HUES48 (cell line): ENCODE measurements around the gene MIER2.
A peak's percentile ranks its signal among the peaks of the same experiment; 100 is the strongest.

Experiments
- H3K27ac ChIP-seq: one replicate; pipeline ENCODE4 v1.7.0; 2013; ENCODE audit warnings: low read depth, low read length, inconsistent platforms
- H3K27me3 ChIP-seq: 2 replicates; pipeline ENCODE4 v1.6.1; 2013; ENCODE audit warnings: mild to moderate bottlenecking, low read length; ENCODE audit not compliant: control insufficient read depth, insufficient read depth
- H3K36me3 ChIP-seq: 2 replicates; pipeline ENCODE4 v1.6.1; 2013; ENCODE audit warnings: low read length; ENCODE audit not compliant: control insufficient read depth, insufficient read depth
- H3K4me1 ChIP-seq: 2 replicates; pipeline ENCODE4 v1.6.1; 2013; ENCODE audit warnings: mild to moderate bottlenecking, low read length; ENCODE audit not compliant: control insufficient read depth, insufficient read depth
- H3K4me3 ChIP-seq: 2 replicates; pipeline ENCODE4 v1.5.1; 2013; ENCODE audit warnings: mild to moderate bottlenecking, low read depth, low read length
- H3K9ac ChIP-seq: 2 replicates; pipeline ENCODE4 v1.6.1; 2013; ENCODE audit warnings: mild to moderate bottlenecking, low read depth, low read length, moderate library complexity
- H3K9me3 ChIP-seq: 2 replicates; pipeline ENCODE4 v1.6.1; 2013; ENCODE audit warnings: low read length; ENCODE audit not compliant: control insufficient read depth, insufficient read depth

Gene MIER2

DNA sequence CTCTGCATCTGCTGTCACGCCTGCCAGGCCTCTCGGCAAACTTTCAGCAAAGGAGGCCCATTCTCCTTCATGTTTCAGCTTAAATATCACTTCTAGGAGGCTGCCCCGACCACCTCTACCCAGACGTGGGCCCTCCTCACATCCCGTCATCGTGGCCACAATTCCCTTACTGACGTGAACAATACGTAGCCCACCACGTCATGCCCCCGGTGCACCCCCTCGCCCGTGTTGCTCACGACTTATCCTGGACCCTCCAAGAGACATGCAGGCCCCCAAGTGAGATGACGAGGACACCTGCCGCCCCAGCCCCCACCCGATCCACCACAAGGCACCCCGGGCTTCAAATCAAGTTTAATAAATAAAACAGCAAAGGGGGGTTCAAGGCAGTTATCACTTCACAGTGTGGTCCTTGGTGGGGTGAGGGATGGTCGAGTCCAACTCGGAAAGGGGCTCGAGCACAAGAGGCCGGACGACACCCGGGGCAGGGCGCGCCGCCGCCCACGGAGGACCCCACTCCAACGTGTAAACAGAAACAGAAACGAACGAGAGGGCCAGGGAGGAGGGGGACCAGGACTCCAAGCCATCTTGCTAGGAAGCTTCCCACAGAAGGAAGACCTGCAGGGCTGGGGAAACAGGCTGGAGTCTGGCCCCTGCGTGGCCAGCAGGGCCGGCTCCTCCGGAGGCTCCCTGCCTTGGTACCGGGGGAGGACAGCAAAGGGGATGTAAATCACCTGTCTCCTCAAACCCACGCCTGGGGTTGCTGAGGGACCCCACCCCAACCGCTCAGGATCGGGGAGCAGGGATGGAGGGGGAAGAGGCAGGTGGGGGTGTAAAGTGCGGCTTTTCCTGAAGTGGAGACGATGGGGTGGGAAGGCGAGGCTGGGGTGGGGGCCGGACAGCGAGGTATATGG, 39.1 kb downstream of the MIER2 start:
- H3K27me3 ChIP-seq, result no peaks in the 10 kb centered on the region

DNA sequence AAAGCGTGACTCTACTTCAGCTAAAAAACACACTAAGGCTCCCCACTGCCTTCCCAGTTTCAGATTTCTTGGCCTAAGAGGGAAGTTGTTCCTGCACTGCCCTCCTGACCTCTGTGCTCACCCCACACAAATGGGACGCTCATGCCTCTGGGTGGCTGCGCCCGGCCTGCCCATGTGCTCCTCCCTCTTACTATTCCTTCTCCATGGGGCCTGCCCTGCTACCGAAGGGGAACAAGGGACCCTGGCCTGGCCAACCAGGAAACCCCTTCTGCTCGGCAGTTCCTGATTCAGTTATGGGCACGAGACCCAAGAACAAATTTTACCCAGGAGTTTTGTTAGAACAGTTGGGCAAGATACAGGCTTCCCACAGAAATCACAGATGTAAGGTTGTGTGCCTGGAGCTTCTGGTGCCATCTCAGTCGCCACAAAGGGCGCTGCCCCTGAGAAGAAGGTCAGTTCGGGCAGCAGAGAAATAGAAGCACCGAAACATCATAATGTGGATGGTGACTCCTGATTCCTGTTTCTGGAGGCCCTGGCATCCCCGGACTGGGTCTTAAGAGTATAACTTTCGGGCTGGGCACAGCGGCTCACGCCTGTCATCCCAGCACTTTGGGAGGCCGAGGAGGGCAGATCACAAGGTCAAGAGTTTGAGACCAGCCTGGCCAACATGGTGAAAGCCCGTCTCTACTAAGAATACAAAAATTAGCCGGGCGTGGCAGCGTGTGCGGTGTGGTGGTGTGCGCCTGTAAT, 47.9 kb downstream of the MIER2 start:
- H3K4me1 ChIP-seq, result peaks cover 20% of the 10 kb centered on the region
- no peak overlapping the region for H3K9ac ChIP-seq
- 0 out of 2 replicates have a peak, but pooled peaks cover under 1% of the 10 kb centered on the region for H3K36me3 ChIP-seq
- H3K4me3 ChIP-seq, result no peak overlapping the region
- no peaks in the 10 kb centered on the region for H3K9me3 ChIP-seq
- H3K27me3 ChIP-seq, result peaks cover 16% of the 10 kb centered on the region
- H3K27ac ChIP-seq, result no peak overlapping the region

More for the DNA sequence above, 39.1 kb downstream of the MIER2 start:
- no peaks in the 10 kb centered on the region for H3K4me1 ChIP-seq
- H3K4me3 ChIP-seq, result no peak overlapping the region
- H3K27ac ChIP-seq, result no peak overlapping the region
- H3K9ac ChIP-seq, result no peak overlapping the region
- H3K9me3 ChIP-seq, result no peaks in the 10 kb centered on the region
- H3K36me3 ChIP-seq, result peaks cover 60% of the 10 kb centered on the region

DNA sequence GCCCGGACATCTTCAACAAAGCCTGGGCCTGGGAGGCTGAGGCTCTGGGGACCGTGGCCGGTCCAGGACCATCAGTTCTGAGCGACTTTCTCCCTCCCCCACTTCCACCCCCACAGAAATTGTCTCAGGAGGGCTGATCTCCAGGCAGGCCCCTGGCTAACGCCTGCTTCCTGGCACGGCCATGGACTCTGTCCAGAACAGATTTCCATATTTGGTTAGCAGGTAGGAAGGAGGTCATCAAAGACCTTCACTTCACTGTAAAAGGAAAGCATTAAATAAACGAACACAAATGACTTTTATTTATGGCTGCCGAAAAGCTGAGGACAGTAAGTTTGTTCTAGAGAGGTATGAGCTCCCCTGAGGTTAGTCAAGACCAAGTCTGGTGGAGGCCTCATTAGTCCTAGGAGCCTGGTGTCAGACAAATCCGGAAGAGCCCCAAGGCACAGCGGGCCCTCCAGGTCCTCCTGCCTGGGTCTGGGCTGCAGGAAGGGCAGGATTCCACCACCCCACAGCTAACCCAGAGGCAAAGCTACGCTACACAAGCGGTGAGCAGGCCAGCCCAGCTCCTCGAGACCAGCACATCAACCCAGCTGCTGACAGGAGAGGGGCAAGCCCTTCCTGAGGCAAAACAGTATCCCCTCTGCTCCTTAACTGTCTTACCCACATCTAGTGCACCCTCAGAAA, 48.8 kb downstream of the MIER2 start:
- no peak overlapping the region for H3K4me3 ChIP-seq
- H3K9me3 ChIP-seq, result no peaks in the 10 kb centered on the region
- H3K9ac ChIP-seq, result no peak overlapping the region
- peaks cover 20% of the 10 kb centered on the region for H3K4me1 ChIP-seq
- H3K27me3 ChIP-seq, result peaks cover 16% of the 10 kb centered on the region
- no peaks in the 10 kb centered on the region for H3K36me3 ChIP-seq
- H3K27ac ChIP-seq, result peak overlapping the region; percentile 16

DNA sequence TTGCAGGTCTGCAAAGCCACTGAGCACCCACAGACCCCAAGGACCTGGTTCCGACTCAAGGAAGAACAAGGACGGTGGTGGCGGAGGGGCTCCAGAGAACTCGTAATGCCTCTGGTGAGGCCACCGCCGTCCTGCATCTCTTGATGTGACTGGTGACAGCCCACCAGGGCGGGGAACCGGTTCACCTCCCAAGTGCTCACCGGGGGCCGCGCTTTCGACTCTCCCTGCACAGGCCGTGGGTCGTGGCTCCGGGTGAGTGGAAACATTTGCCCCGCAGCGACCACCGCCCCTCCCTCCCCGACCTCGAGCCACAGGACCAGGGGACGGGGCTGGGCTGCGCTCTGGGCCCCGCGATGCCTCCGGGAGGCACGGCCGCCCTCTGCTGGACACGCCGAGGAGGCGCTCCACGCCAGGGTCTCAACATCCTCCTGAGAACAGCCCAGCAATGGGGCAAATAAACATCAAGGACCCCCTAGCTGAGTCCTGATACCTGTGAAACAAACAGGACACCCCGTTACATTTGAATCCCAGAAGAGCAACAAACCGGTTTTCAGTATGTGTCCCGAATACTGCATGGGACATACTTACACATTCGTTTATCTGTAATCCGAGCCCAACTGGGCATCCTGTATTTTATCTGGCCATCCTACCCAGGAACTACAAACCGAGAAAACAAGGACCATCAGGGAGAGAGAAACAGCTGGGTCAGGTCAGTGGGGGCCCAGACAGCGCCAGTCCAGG, 49.5 kb downstream of the MIER2 start:
- Histone ChIP-seq H3K4me3 (peak overlapping the region; percentile 37; the same call in 1 of the 2 replicates), H3K36me3 (no peaks in the 10 kb centered on the region), H3K9ac (no peak overlapping the region)

DNA sequence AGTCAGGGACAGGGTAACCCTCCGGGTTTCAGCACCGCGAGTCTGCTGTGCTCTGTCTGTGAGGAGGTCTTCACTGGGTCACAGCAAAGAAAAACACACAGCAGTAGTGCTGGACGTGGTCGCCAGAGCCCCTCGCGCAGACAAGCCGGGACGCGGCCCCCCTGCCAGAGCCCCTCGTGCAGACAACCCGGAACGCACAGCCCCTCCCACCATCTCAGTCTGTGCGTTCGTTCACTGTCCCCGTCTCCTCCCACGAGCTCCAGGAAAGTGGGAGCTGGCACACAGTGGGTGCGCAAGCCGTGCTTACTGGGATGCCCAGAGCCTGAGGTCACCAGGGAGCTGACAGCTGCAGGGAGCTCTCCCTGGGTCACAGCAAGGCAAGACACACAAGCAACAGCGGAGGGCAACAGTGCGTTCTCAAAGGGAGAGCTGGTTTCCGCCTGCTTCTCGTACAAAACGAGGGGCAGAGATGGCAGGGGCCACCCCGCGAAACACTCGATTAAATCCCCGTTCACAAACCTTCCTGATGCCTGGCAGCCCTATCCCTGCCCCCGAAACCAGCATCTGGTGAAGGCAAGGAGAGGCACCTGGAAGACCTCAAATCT, 50.2 kb downstream of the MIER2 start:
- no peak overlapping the region for H3K9ac ChIP-seq
- no peak overlapping the region for H3K27ac ChIP-seq
- peak overlapping the region; percentile 37; the same call in 1 of the 2 replicates for H3K4me3 ChIP-seq
- no peaks in the 10 kb centered on the region for H3K9me3 ChIP-seq
- H3K27me3 ChIP-seq, result peaks cover 16% of the 10 kb centered on the region
- H3K36me3 ChIP-seq, result no peaks in the 10 kb centered on the region
- H3K4me1 ChIP-seq, result peaks cover 29% of the 10 kb centered on the region

More for the DNA sequence above, 49.5 kb downstream of the MIER2 start:
- H3K27ac ChIP-seq, result peak overlapping the region; percentile 16
- no peaks in the 10 kb centered on the region for H3K9me3 ChIP-seq
- peaks cover 16% of the 10 kb centered on the region for H3K27me3 ChIP-seq
- H3K4me1 ChIP-seq, result peaks cover 23% of the 10 kb centered on the region

DNA sequence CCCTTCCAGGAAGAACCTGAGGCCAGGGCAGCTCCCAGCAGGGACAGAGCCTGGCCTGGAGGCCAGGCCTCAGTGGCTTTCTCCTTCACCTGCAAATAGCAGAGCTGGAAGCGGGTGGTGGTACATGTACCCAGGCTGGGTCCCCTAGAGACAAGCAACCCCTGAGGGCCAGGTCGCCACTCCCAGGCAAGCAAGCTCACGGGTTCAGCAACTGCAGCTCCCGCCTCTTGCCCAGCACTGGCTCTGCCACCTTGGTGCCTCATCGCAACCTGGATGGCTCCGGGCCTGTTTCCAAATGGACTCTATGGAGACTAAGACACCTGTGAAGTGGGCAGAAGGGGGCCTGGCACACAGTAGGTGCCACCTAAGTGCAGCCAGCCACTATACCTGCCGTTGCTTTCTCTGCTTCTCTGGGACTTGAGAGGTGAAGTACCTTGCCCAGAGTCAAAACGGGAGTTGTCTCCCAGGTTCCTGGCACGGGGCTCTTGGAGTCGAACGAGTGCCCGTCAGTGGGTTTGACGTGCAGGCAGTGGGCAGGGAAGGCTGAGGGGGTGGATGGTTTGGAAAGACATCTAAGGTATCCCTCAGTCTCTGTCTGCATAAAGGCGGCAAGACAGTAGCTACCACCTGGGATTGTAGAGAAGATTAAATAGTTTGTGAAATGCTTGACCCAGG, 51.0 kb downstream of the MIER2 start:
- Histone ChIP-seq H3K27me3 (peaks cover 16% of the 10 kb centered on the region), H3K4me3 (no peak overlapping the region), H3K27ac (no peak overlapping the region), H3K4me1 (peaks cover 38% of the 10 kb centered on the region), H3K9ac (no peak overlapping the region), H3K36me3 (no peaks in the 10 kb centered on the region), H3K9me3 (no peaks in the 10 kb centered on the region)

DNA sequence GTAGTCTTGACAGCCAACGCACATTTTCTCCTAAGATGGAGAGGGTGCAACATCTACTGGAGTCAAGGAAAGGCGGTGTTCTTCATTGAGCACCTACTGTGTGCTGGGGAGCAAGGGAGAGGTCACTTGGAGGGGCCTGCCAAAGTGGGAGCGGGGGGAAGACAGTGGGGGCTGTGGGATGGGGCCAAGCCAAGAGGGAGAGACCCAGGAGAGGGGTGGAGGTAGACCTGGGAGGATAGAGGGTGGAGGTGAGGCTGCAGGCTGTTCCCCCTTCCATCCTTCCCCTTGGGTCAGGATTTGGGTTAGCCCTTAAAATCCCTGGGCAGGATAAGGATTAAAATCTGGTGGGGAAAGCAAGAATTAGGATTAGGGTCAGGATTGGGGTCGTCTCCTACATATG, 51.6 kb downstream of the MIER2 start:
- Histone ChIP-seq H3K9ac (no peak overlapping the region), H3K4me1 (peaks cover 44% of the 10 kb centered on the region), H3K27me3 (peaks cover 16% of the 10 kb centered on the region), H3K9me3 (no peaks in the 10 kb centered on the region), H3K4me3 (no peak overlapping the region), H3K36me3 (no peaks in the 10 kb centered on the region), H3K27ac (no peak overlapping the region)

DNA sequence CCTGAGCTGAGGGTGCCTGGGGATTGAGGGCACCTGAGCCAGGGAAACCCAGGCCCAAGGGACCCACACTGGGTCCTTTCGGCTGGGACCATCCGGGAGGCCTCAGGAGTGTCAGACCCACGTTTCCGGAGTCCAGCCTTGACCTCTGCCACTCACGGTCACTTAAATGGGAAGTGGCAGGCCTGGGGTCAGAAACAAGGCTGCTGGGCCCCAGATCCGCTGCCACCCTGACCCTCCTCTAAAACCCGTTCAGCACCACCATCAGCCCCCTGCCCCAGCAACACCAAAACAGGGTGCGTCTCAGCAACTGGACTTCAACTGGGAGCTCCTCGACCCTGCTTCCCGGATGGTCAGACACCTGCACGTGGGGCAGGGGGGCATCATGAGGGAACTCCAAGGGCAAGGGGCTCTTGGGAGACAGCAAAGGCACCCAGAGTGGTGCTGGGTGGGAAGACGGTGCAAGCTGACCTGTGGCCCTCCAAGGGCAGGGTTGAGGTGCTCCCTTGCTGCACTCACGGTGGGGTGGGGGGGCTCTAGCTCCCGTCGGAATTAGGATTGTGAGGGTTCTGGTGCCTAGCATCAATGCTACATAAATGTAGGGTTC, 52.2 kb downstream of the MIER2 start:
- Histone ChIP-seq H3K4me3 (no peak overlapping the region), H3K4me1 (peaks cover 45% of the 10 kb centered on the region), H3K36me3 (peaks cover 2% of the 10 kb centered on the region), H3K27me3 (peaks cover 16% of the 10 kb centered on the region), H3K27ac (no peak overlapping the region), H3K9me3 (no peaks in the 10 kb centered on the region), H3K9ac (no peak overlapping the region)

DNA sequence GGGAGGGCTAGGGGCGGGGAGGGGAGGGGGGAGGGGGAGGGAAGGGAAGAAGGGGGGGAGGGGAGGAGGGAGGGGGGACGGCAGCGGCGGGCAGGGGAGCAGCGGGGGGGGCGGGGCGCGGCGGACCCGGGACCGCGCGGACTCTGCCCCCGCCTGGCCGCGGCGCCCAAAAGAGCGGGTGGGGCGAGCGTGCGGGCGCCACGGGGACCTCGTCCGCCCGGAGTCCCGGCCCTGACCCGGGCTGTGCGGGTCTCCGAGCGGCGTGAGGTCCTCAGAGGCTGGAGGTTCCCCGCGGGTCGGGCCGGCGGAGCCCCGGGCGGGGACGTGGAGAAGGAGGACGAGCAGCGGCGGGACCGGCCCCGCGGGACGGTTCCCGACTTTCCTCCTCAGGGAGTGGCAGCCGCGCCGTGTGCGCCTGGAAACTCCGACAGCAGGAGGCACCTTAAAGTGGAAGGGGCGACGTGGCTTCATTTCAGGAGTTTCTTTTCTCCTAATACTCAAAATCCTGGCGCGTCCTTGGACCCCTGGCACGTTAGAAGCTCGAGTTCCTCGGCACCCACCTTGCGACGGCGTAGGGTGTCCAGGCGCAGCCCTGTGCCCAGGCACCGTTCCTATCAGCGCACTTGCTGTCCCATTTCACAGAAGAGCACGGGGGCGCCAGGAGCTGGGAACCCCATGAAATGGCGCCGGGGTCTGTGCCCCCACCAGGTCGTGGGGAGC, 52.9 kb downstream of the MIER2 start:
- Histone ChIP-seq H3K9me3 (no peaks in the 10 kb centered on the region), H3K27me3 (peaks cover 16% of the 10 kb centered on the region), H3K4me1 (peaks cover 45% of the 10 kb centered on the region), H3K4me3 (no peak overlapping the region), H3K36me3 (peaks cover 9% of the 10 kb centered on the region), H3K9ac (no peak overlapping the region), H3K27ac (no peak overlapping the region)
